Measurements from ENCODE around the gene C21orf91. TPM values are rescaled to one million over a fixed set of nuclear protein-coding genes. Genes with fewer than 3 reads are reported as not detected.
A peak's percentile ranks its signal among the peaks of the same experiment; 100 is the strongest.

The C21orf91 gene
- total RNA-seq (2014; rRNA removed; shearing (Covaris generic)): 3.9 and 4.8 TPM in 2 replicates

DNA sequence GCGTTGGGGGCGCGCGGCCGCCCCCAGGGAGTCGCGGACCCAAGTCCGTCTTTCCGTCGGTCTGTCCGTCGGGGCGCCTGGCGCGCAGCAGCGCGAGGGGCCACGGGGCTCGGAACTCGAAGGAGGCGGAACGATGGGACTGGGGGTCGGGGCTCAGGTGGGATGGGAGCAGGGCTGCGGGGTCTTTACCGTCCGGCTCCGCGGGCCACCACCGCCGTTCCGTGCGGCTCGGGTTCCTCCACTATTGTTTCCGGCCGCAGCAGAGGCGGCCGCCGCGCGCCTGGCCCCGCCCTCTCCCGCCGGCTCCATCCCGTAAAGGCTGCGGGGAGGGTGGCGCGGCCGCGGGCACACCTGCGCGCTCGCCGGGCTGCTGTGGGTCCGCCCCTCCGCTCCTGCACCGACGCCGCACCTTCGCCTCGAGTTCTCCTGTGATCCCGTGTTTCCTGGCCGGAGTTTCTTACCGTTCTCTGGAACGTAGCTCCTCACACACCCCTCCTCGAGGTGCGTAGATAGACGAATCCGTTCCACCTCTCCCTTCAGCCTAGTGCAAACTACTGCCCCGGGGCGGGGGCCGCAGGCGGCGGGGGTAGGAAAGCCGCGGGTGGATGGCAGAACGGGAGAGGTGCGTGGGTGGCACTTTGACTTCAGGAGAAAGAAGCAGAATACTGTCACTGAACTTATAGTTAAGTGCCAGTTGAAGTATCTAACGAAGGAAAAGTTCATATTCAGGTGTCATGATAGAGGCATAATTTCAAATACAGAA is at the start of gene C21orf91:
C21orf91 (minus strand) TSS at position 243 of the 763 bp plus-strand sequence. CDS start 1,038 bp downstream, outside the sequence.
- peak; percentile 80 for DNase-seq (ENCODE audit: low read depth)

GRCh38 chr21:17866590-17866989 is 47.4 kb upstream of the C21orf91 start:
- DNase-seq (ENCODE audit: low read depth): no peak

DNA sequence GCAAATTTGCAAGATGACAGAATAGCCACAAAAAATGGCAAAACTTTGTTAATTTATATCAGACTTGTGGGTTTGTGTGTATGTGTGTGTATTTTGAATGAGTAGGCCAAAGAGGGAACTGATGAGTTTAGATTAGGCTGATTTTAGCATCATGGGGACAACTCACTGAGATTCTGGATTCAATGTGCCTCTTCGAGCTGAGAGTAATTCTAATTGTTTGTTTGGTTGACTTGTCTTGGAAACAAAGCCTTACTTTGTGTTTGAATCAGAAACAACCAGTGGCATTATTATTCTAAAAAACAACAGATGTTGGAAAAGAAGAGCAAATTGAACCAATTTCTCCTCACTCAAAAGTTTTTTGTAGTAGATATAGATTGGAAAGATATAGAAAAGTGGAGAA is 40.5 kb upstream of the C21orf91 start:
- no peak for DNase-seq (ENCODE audit: low read depth)

- DNase-seq (ENCODE audit: low read depth): no peak
Observed at GRCh38 chr21:17858747-17859146, 39.6 kb upstream of the C21orf91 start.

GRCh38 chr21:17854745-17855144 is 35.6 kb upstream of the C21orf91 start:
- DNase-seq (ENCODE audit: low read depth): no peak

- no peak for DNase-seq (ENCODE audit: low read depth)
Observed at GRCh38 chr21:17853393-17854275, 34.5 kb upstream of the C21orf91 start.

DNA sequence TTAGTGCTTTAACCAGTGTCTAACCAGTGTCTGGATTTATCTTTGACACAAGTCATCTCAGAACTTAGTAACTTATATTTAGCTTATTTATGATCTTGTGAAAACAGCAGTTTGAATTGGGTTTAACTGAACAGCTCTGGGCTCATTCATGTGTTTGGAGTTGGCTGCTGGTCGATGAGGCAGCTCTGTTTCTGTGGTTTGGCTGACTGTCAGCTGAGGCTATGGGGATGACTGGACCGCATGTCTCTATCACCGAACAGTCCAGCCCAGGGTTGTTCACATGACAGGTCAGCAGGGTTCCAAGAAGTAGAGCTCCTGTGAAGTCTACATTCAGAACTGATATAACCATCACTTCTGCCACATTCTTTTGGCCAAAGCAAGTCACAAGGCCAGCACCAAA is 29.1 kb upstream of the C21orf91 start:
- peak; percentile 85 for DNase-seq (ENCODE audit: low read depth)

DNA sequence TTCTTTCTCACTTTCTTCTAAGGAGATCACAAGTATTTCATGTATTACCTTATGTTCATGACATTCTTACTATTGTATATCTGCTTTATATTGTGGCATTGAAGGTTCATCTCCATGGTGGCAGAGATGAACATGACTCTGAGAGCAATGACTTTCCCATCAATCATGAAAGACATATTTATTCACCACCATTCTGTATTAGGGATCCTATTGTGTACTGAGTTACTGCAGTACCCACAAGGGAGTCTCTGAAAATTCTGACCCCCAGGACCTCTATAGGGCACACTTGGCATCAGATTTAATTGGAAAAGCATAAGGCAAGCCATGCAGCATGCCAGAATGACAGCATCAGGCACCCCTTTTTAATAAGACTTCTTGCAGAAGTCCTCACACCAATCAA is 21.9 kb upstream of the C21orf91 start:
- DNase-seq (ENCODE audit: low read depth): no peak

GRCh38 chr21:17834639-17835354 is 15.6 kb upstream of the C21orf91 start:
- no peak for DNase-seq (ENCODE audit: low read depth)

GRCh38 chr21:17829472-17829871 is 10.3 kb upstream of the C21orf91 start:
- no peak for DNase-seq (ENCODE audit: low read depth)

DNA sequence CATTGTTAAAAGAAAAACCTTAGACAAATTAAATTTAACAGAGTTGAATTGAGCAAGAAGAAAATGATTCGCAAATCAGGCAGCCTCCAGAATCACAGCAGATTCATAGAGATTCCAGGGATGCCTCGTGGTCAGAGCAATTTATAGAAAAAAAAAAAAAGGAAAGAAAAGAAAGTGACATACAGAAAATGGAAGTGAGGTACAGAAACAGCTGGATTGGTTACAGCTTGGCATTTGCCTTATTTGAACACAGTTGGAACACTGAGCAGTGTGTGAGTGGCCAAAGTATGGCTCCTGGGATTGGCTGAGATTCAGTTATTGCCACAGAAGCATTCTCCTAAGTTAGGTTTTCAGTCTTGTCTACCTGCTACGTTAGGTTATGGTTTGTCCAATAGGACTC is 9.1 kb upstream of the C21orf91 start:
- no peak for DNase-seq (ENCODE audit: low read depth)

- no peak for DNase-seq (ENCODE audit: low read depth)
Observed at GRCh38 chr21:17823846-17824245, 4.7 kb upstream of the C21orf91 start.

DNA sequence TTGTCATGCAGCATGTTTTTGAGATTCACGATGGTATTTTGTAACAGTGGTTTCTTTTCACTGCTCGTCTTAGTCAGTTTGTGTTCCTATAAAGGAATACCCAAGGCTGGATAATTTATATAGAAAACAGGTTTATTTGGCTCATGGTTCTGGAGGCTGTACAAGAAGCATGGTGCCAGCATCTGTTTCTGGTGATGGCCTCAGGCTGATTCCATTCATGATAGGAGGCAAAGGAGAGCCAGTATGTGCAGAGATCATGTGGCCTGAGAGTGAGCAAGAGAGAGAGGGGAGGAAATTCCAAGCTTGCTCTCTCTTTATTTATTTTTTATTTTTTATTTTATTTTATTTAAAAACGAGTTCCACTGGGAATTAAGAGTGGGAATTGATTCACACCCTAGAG is 2.0 kb upstream of the C21orf91 start:
- no peak for DNase-seq (ENCODE audit: low read depth)

DNA sequence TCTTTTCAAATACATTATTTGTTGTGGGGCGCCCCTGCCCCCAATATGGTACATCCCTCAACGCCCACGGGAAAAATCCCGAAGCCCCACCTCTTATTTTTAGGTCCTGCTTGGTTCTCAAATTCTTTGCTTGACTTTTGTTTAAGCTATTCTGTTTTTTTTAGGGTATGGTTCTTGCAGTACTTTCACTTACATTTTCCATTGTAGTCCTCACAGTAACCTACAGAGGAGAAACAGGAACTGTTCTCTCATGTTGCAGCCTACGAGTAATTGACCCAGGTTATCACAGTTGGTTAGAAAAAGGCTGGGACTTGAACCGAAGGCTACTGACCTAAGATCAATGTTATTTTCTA is 697 bp upstream of the C21orf91 start:
- DNase-seq (ENCODE audit: low read depth): no peak

- peak; percentile 38 for DNase-seq (ENCODE audit: low read depth)
Observed at GRCh38 chr21:17818186-17819113, 706 bp downstream of the C21orf91 start.

DNA sequence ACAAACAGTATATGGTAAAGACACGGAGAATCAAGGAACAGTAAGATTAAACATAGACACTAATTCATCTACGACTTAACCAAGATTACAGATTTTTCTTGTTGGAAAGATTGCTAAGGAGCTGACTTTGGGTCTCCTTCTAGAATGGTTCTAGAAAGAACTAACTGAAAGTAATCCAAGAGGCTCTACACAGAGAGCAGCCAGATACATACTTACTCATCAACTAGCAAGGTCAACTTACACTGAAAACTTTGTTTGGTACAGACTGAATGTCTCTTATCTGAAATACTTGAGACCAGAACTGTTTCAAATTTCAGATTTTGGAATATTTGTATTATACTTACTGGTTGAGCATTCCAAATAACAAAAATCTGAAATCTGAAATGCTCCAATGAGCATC is 5.8 kb downstream of the C21orf91 start:
- DNase-seq (ENCODE audit: low read depth): no peak

- DNase-seq (ENCODE audit: low read depth): no peak
Observed at GRCh38 chr21:17805966-17806365, 13.2 kb downstream of the C21orf91 start.

GRCh38 chr21:17803536-17803935 is 15.6 kb downstream of the C21orf91 start:
- DNase-seq (ENCODE audit: low read depth): no peak

DNA sequence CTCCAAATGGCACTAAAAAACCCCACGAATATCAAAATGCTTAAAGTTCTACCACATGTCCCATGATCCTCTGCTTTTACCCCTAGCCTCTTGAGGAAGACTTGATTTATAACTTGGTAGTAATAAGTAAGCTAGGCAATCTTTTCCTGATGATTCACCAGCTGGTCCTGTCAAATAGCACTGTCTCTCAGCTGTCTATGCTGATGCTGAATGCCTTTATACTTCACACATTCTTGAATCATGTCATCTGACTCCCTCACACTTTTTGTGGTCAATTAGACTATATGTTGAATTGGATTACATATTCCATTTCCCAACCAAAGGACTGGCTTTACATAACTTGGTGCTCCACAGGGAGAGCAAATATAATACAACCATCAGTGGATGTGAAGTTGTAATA is 16.6 kb downstream of the C21orf91 start:
- DNase-seq (ENCODE audit: low read depth): no peak

DNA sequence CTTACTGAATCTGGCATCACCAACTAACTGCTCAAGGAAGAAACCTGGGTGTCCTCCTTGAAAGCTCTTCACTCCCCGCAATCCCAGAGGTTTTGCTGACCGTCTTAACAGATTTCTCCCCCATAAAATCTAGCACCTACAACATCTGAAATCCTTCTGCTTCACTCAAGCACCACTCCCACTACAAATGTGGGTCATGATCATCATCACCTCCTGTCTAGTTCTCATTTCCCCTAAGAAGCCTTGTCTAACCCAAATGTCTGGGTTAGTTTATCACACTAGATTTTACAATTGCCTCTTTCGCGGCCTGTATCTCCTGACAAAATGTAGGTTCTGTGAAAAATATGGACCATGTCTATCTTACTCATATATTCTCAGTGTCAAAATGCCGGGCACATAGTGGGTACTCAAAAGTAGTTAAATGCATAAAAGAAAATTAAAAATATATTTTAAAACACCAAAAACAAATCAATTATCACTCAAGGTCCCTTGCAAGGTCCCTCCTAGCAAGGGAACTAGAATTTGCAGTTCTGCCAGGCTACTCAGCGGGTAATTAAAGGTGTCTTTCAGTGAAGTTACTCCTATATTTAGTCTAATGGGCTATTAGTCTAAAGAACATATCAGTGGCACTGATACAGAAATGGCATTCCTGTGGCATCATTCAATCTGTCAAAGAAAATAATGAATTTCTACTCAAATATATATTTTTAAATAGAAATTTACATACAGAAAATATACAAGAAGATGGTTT is 19.6 kb downstream of the C21orf91 start:
- DNase-seq (ENCODE audit: low read depth): no peak
